Stomach smooth muscle (tissue), 2 donors: ENCODE results near the gene TANGO2.

Experiments used
- H3K27ac ChIP-seq: one replicate; pipeline ENCODE4 v1.7.0; 2013; ENCODE audit warnings: mild to moderate bottlenecking, low read length, inconsistent platforms
- H3K27me3 ChIP-seq, 2 donors: one replicate each; pipeline ENCODE4 v1.7.0; 2013; ENCODE audit warnings: low read length in 2 of 2; ENCODE audit not compliant: insufficient read depth in 2 of 2, control insufficient read depth in 1 of 2
- H3K36me3 ChIP-seq, 2 donors: one replicate each; pipeline ENCODE4 v1.7.0; 2013; ENCODE audit warnings: low read length in 2 of 2; ENCODE audit not compliant: control insufficient read depth in 2 of 2, insufficient read depth in 2 of 2
- H3K4me1 ChIP-seq: one replicate; pipeline ENCODE4 v1.7.0; 2013; ENCODE audit warnings: low read length; ENCODE audit not compliant: control insufficient read depth, insufficient read depth
- H3K4me3 ChIP-seq, 2 donors: one replicate each; pipeline ENCODE4 v1.7.0; 2013; ENCODE audit warnings: low read length in 2 of 2
- H3K9ac ChIP-seq, 2 donors: one replicate each; pipeline ENCODE4 v1.7.0; 2013; ENCODE audit warnings: low read length in 2 of 2, mild to moderate bottlenecking in 1 of 2
- H3K9me3 ChIP-seq, 2 donors: one replicate each; pipeline ENCODE4 v1.7.0; 2013; ENCODE audit warnings: low read length in 2 of 2; ENCODE audit not compliant: control insufficient read depth in 2 of 2
- donor health status: healthy.
- donor health status: Pancreatic carcinoma.

TANGO2 gene

GRCh38 chr22:20044495-20045151, 23.7 kb downstream of the TANGO2 start:
- H3K9ac ChIP-seq = no peak overlapping the region
- peaks cover 4 to 28% of the 10 kb centered on the region in 2 donors for H3K36me3 ChIP-seq
- no peak overlapping the region for H3K27ac ChIP-seq
- H3K4me1 ChIP-seq = no peaks in the 10 kb centered on the region
- no peaks in the 10 kb centered on the region for H3K9me3 ChIP-seq
- H3K27me3 ChIP-seq = no peaks in the 10 kb centered on the region
- H3K4me3 ChIP-seq = no peak overlapping the region

- H3K36me3 ChIP-seq = peaks cover 4 to 21% of the 10 kb centered on the region in 2 donors
Observed at GRCh38 chr22:20046730-20047129, 25.8 kb downstream of the TANGO2 start.

GRCh38 chr22:20051927-20052308, 31.0 kb downstream of the TANGO2 start:
- Histone ChIP-seq H3K36me3 (peaks cover 19 to 27% of the 10 kb centered on the region in 2 donors), H3K27ac (no peak overlapping the region), H3K9ac (no peak overlapping the region), H3K4me1 (no peaks in the 10 kb centered on the region), H3K9me3 (no peaks in the 10 kb centered on the region), H3K4me3 (no peak overlapping the region), H3K27me3 (no peaks in the 10 kb centered on the region)

More at GRCh38 chr22:20046730-20047129, 25.8 kb downstream of the TANGO2 start:
- Histone ChIP-seq H3K4me1 (no peaks in the 10 kb centered on the region), H3K27me3 (no peaks in the 10 kb centered on the region), H3K4me3 (no peak overlapping the region), H3K9ac (no peak overlapping the region), H3K27ac (no peak overlapping the region), H3K9me3 (no peaks in the 10 kb centered on the region)

GRCh38 chr22:20052309-20053259, 31.7 kb downstream of the TANGO2 start:
- no peaks in the 10 kb centered on the region for H3K4me1 ChIP-seq

GRCh38 chr22:20053407-20054033, 32.6 kb downstream of the TANGO2 start:
- H3K36me3 ChIP-seq = peaks cover 19 to 31% of the 10 kb centered on the region in 2 donors
- no peak overlapping the region for H3K27ac ChIP-seq
- H3K4me1 ChIP-seq = no peaks in the 10 kb centered on the region

More at GRCh38 chr22:20052309-20053259, 31.7 kb downstream of the TANGO2 start:
- peaks cover 19 to 29% of the 10 kb centered on the region in 2 donors for H3K36me3 ChIP-seq
- H3K27ac ChIP-seq = no peak overlapping the region
- no peaks in the 10 kb centered on the region for H3K27me3 ChIP-seq
- no peaks in the 10 kb centered on the region for H3K9me3 ChIP-seq
- H3K4me3 ChIP-seq = no peak overlapping the region
- no peak overlapping the region for H3K9ac ChIP-seq

GRCh38 chr22:20054034-20054427, 33.1 kb downstream of the TANGO2 start:
- no peaks in the 10 kb centered on the region for H3K27me3 ChIP-seq
- H3K4me1 ChIP-seq = no peaks in the 10 kb centered on the region
- H3K9me3 ChIP-seq = no peaks in the 10 kb centered on the region
- H3K9ac ChIP-seq = no peak overlapping the region
- H3K4me3 ChIP-seq = no peak overlapping the region
- H3K27ac ChIP-seq = no peak overlapping the region
- H3K36me3 ChIP-seq = peaks cover 19 to 34% of the 10 kb centered on the region in 2 donors

More at GRCh38 chr22:20053407-20054033, 32.6 kb downstream of the TANGO2 start:
- H3K9ac ChIP-seq = no peak overlapping the region
- no peak overlapping the region for H3K4me3 ChIP-seq
- H3K27me3 ChIP-seq = no peaks in the 10 kb centered on the region
- no peaks in the 10 kb centered on the region for H3K9me3 ChIP-seq

GRCh38 chr22:20054485-20054884, 33.6 kb downstream of the TANGO2 start:
- H3K27me3 ChIP-seq = no peaks in the 10 kb centered on the region
- no peak overlapping the region for H3K9ac ChIP-seq
- H3K36me3 ChIP-seq = peaks cover 19 to 35% of the 10 kb centered on the region in 2 donors

GRCh38 chr22:20055144-20055543, 34.2 kb downstream of the TANGO2 start:
- no peaks in the 10 kb centered on the region for H3K4me1 ChIP-seq
- H3K9ac ChIP-seq = no peak overlapping the region
- H3K27ac ChIP-seq = no peak overlapping the region
- no peaks in the 10 kb centered on the region for H3K27me3 ChIP-seq
- H3K36me3 ChIP-seq = peaks cover 19 to 35% of the 10 kb centered on the region in 2 donors
- H3K9me3 ChIP-seq = no peaks in the 10 kb centered on the region
- H3K4me3 ChIP-seq = no peak overlapping the region

More at GRCh38 chr22:20054485-20054884, 33.6 kb downstream of the TANGO2 start:
- Histone ChIP-seq H3K27ac (no peak overlapping the region), H3K9me3 (no peaks in the 10 kb centered on the region), H3K4me1 (no peaks in the 10 kb centered on the region), H3K4me3 (no peak overlapping the region)

GRCh38 chr22:20055654-20056053, 34.7 kb downstream of the TANGO2 start:
- Histone ChIP-seq H3K27ac (no peak overlapping the region), H3K27me3 (no peaks in the 10 kb centered on the region), H3K9ac (no peak overlapping the region), H3K9me3 (no peaks in the 10 kb centered on the region), H3K4me1 (no peaks in the 10 kb centered on the region), H3K4me3 (no peak overlapping the region), H3K36me3 (peaks cover 19 to 35% of the 10 kb centered on the region in 2 donors)

- no peaks in the 10 kb centered on the region for H3K9me3 ChIP-seq
- no peak overlapping the region for H3K4me3 ChIP-seq
Observed at GRCh38 chr22:20056161-20056560, 35.3 kb downstream of the TANGO2 start.

More at GRCh38 chr22:20056161-20056560, 35.3 kb downstream of the TANGO2 start:
- no peaks in the 10 kb centered on the region for H3K4me1 ChIP-seq
- H3K27ac ChIP-seq = no peak overlapping the region
- H3K27me3 ChIP-seq = no peaks in the 10 kb centered on the region
- H3K36me3 ChIP-seq = peaks cover 19 to 38% of the 10 kb centered on the region in 2 donors
- no peak overlapping the region for H3K9ac ChIP-seq
